CD4-positive, alpha-beta T cell (primary cell): Measurements from ENCODE around the gene HMG20A. TPM values are rescaled to one million over a fixed set of nuclear protein-coding genes. Genes with fewer than 3 reads are reported as not detected.

ENCODE experiments used
- ATAC-seq: fragments of 200-7000 bp; cut with Tn5 transposase; one replicate; pipeline ENCODE4 v1.10.0; 2022; ENCODE audit warnings: mild to moderate bottlenecking; ENCODE audit not compliant: poor library complexity
- CTCF ChIA-PET: fragments of 350-600 bp; sonication (Branson Sonifier 250); formaldehyde crosslinking; loops from one replicate; lab custom pipeline; 2021; ENCODE audit warnings: antibody characterized with exemption, inconsistent platforms; lab: Charles Lee
- POLR2A ChIA-PET: fragments of 350-600 bp; sonication (Branson Sonifier 250); formaldehyde crosslinking; loops from one replicate; lab custom pipeline; 2021; ENCODE audit warnings: antibody characterized with exemption, inconsistent platforms; lab: Charles Lee
- DNase-seq, 14 experiments: peaks; one replicate each; pipeline ENCODE4 v3.0.0-alpha.2; 2013 to 2020; ENCODE audit warnings: mixed read lengths in 2 of 14
- H3K27ac ChIP-seq, 2 donors: one replicate each; pipeline versions ENCODE4 v1.5.1 to v1.7.0; 2013; ENCODE audit warnings: low read length in 2 of 2, low read depth in 1 of 2, mild to moderate bottlenecking in 1 of 2
- H3K27me3 ChIP-seq, 2 experiments: 1 replicate in 1 of 2; 2 replicates in 1 of 2; pipeline versions ENCODE4 v1.6.1 to v1.7.0; 2013; ENCODE audit warnings: low read length in 2 of 2, control low read depth in 1 of 2, mild to moderate bottlenecking in 1 of 2, moderate library complexity in 1 of 2; ENCODE audit not compliant: insufficient read depth in 2 of 2, control insufficient read depth in 1 of 2
- H3K36me3 ChIP-seq: one replicate; pipeline ENCODE4 v1.6.1; 2013; ENCODE audit warnings: low read length, control low read depth; ENCODE audit not compliant: insufficient read depth
- H3K4me1 ChIP-seq: one replicate; pipeline ENCODE4 v1.6.1; 2013; ENCODE audit warnings: low read length, control low read depth; ENCODE audit not compliant: insufficient read depth
- H3K4me3 ChIP-seq: one replicate; pipeline ENCODE4 v1.5.1; 2013; ENCODE audit warnings: mild to moderate bottlenecking, low read length, moderate library complexity
- H3K9me3 ChIP-seq, 2 experiments: 1 replicate in 1 of 2; 2 replicates in 1 of 2; pipeline versions ENCODE4 v1.6.1 to v1.7.0; 2013; ENCODE audit warnings: low read length in 2 of 2, mild to moderate bottlenecking in 2 of 2, control low read depth in 1 of 2, moderate library complexity in 1 of 2; ENCODE audit not compliant: control insufficient read depth in 1 of 2, insufficient read depth in 1 of 2
- H3K27ac Mint-ChIP-seq: one replicate; pipeline ENCODE4 v1.8.0; 2020; ENCODE audit warnings: mixed read lengths
- H3K27me3 Mint-ChIP-seq: one replicate; pipeline ENCODE4 v1.8.0; 2021; ENCODE audit warnings: mixed read lengths
- H3K36me3 Mint-ChIP-seq: one replicate; pipeline ENCODE4 v1.8.0; 2021; ENCODE audit warnings: low read depth, mixed read lengths
- H3K4me1 Mint-ChIP-seq: one replicate; pipeline ENCODE4 v1.8.0; 2021; ENCODE audit warnings: low read depth, mixed read lengths
- H3K4me3 Mint-ChIP-seq: one replicate; pipeline ENCODE4 v1.8.0; 2020; ENCODE audit warnings: mild to moderate bottlenecking, mixed read lengths
- H3K9me3 Mint-ChIP-seq: one replicate; pipeline ENCODE4 v1.8.0; 2020; ENCODE audit warnings: mixed read lengths
- intact Hi-C, 2 experiments: fragments of 100-400 bp; cut with DNase I in 1 of 2; cut with micrococcal nuclease in 1 of 2; formaldehyde crosslinking; loops; one replicate each; pipeline versions ENCODE4 v1.15.1 to v1.9.0; 2023 to 2025; cut with DNase I, micrococcal nuclease
- total RNA-seq, 174 experiments: library from RNA in 2 of 174; stranded (reverse) in 2 of 174; gene quantifications; one replicate each; pipeline ENCODE4 v1.2.3 and lab custom pipeline; 2021 to 2026
- TF ChIP-seq, protein P1 (sequence below): fragments of 200-600 bp; IDR thresholded peaks from one replicate; pipeline ENCODE4 v1.8.0; 2022; ENCODE audit warnings: antibody characterized with exemption, mild to moderate bottlenecking

The HMG20A gene
- total RNA-seq, 2 experiments from 2014 or later: 16.2 to 20.0 TPM

- TF ChIP-seq, protein P1, sequence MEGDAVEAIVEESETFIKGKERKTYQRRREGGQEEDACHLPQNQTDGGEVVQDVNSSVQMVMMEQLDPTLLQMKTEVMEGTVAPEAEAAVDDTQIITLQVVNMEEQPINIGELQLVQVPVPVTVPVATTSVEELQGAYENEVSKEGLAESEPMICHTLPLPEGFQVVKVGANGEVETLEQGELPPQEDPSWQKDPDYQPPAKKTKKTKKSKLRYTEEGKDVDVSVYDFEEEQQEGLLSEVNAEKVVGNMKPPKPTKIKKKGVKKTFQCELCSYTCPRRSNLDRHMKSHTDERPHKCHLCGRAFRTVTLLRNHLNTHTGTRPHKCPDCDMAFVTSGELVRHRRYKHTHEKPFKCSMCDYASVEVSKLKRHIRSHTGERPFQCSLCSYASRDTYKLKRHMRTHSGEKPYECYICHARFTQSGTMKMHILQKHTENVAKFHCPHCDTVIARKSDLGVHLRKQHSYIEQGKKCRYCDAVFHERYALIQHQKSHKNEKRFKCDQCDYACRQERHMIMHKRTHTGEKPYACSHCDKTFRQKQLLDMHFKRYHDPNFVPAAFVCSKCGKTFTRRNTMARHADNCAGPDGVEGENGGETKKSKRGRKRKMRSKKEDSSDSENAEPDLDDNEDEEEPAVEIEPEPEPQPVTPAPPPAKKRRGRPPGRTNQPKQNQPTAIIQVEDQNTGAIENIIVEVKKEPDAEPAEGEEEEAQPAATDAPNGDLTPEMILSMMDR: no peak
- intact Hi-C loops: no loop called here
- no peak overlapping the region for H3K27ac ChIP-seq
- no peak for ATAC-seq
- POLR2A ChIA-PET: no interaction called here
- Mint-ChIP-seq H3K27ac (no peak overlapping the region), H3K9me3 (peaks cover 11% of the 10 kb centered on the region), H3K4me1 (no peaks in the 10 kb centered on the region), H3K36me3 (no peaks in the 10 kb centered on the region), H3K4me3 (no peak overlapping the region), H3K27me3 (no peaks in the 10 kb centered on the region)
- CTCF ChIA-PET: no interaction called here
- DNase-seq: no peak
- H3K27me3 ChIP-seq: no peaks in the 10 kb centered on the region
- no peak overlapping the region for H3K4me3 ChIP-seq
- H3K9me3 ChIP-seq: no peaks in the 10 kb centered on the region
- H3K4me1 ChIP-seq: no peaks in the 10 kb centered on the region
- no peaks in the 10 kb centered on the region for H3K36me3 ChIP-seq
Observed at GRCh38 chr15:77514641-77515402, 94.1 kb downstream of the HMG20A start.

DNA sequence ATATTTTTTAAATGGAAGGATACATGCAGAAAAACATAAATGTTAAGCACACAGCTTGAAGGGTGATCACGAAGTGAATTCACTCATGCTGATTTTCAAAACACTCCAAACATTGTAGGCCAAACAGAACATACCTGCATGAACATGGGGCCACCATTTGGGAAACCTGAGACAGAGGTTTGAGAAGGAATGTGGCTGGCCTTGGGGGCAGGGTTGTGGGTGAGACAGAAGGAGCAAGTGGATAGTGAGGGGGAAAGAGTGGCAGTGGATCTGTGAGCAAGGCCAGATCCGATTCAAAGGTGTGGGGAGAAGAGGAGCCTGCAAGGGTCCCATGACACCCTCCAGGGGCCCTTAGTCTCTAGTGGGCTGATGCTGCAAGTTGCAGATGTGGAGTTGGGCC lies 94.9 kb downstream of the HMG20A start:
- Mint-ChIP-seq H3K36me3 (no peaks in the 10 kb centered on the region), H3K9me3 (peaks cover 11% of the 10 kb centered on the region), H3K4me1 (no peaks in the 10 kb centered on the region), H3K27me3 (no peaks in the 10 kb centered on the region), H3K27ac (no peak overlapping the region), H3K4me3 (no peak overlapping the region)
- Histone ChIP-seq H3K27me3 (no peaks in the 10 kb centered on the region), H3K4me3 (no peak overlapping the region), H3K4me1 (no peaks in the 10 kb centered on the region), H3K27ac (no peak overlapping the region), H3K9me3 (no peaks in the 10 kb centered on the region), H3K36me3 (no peaks in the 10 kb centered on the region)
- TF ChIP-seq, protein P1: no peak
- intact Hi-C loops: no loop called here
- ChIA-PET POLR2A (no interaction called here), CTCF (no interaction called here)
- ATAC-seq: no peak
- DNase-seq: no peak

DNA sequence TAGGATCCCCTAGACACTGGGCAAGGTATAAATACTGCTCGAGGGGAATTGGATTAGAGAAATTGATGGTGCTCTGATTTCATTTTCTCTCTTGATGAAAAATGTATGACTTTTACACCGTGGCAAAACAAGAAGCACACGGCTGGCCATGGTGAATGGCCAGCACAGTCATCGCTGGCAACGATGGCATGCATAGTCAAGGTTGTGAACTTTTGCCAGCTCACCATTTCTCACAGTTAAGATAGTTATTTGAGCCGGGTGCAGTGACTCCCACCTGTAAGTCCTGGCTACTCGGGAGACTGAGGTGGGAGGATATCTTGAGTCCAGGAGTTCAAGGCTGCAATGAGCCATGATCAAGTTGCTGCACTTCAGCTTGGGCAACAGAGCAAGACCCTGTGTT lies 95.4 kb downstream of the HMG20A start:
- Mint-ChIP-seq H3K36me3 (no peaks in the 10 kb centered on the region), H3K27me3 (no peaks in the 10 kb centered on the region), H3K27ac (no peak overlapping the region), H3K4me3 (no peak overlapping the region), H3K4me1 (no peaks in the 10 kb centered on the region), H3K9me3 (peaks cover 11% of the 10 kb centered on the region)
- Histone ChIP-seq H3K27me3 (no peaks in the 10 kb centered on the region), H3K4me3 (no peak overlapping the region), H3K9me3 (no peaks in the 10 kb centered on the region), H3K4me1 (no peaks in the 10 kb centered on the region), H3K27ac (no peak overlapping the region), H3K36me3 (no peaks in the 10 kb centered on the region)
- ATAC-seq: no peak
- no peak for DNase-seq
- POLR2A ChIA-PET: no interaction called here
- TF ChIP-seq, protein P1: no peak
- intact Hi-C loops: no loop called here
- CTCF ChIA-PET: no interaction called here
